SJSA1 (cell line): Measurements from ENCODE around the gene SMC1B. TPM values are rescaled to one million over a fixed set of nuclear protein-coding genes. Genes with fewer than 3 reads are reported as not detected.

ENCODE experiments used
- DNase-seq, 2 experiments: peaks; one replicate each; pipeline ENCODE4 v3.0.0-alpha.2; 2015 to 2020; ENCODE audit warnings: low spot score in 2 of 2, low read depth in 1 of 2
- H3K27ac ChIP-seq: fragments of 250-450 bp; sonication (Bioruptor Pico); 2 replicates; pipeline ENCODE4 v1.5.1; 2020; ENCODE audit warnings: mild to moderate bottlenecking, moderate library complexity
- H3K27me3 ChIP-seq: fragments of 250-450 bp; sonication (Bioruptor Pico); replicated peaks from 2 replicates; pipeline ENCODE4 v1.5.1; 2020; ENCODE audit warnings: mild to moderate bottlenecking, moderate library complexity
- H3K36me3 ChIP-seq: fragments of 250-450 bp; sonication (Bioruptor Pico); 2 replicates; pipeline ENCODE4 v1.5.1; 2020; ENCODE audit warnings: mild to moderate bottlenecking
- H3K4me1 ChIP-seq: fragments of 250-450 bp; sonication (Bioruptor Pico); replicated peaks from 2 replicates; pipeline ENCODE4 v1.6.1; 2021; ENCODE audit warnings: mild to moderate bottlenecking
- H3K4me3 ChIP-seq: fragments of 250-450 bp; sonication (Bioruptor Pico); 2 replicates; pipeline ENCODE4 v1.5.1; 2020; ENCODE audit warnings: mild to moderate bottlenecking
- H3K9me3 ChIP-seq: fragments of 250-450 bp; sonication (Bioruptor Pico); replicated peaks from 2 replicates; pipeline ENCODE4 v1.5.1; 2020; ENCODE audit warnings: mild to moderate bottlenecking
- total RNA-seq: library from RNA; depleted of rRNA; stranded (reverse); fragments of >200 nt; shearing (Covaris generic); gene quantifications from 2 replicates; pipeline ENCODE4 v1.2.3, GENCODE V29; 2014

SMC1B gene
- total RNA-seq, 1 experiment from 2014 or later, result not detected

- DNase-seq, result no peak
- no peak overlapping the region for H3K4me3 ChIP-seq
- H3K4me1 ChIP-seq, result peaks cover 25% of the 10 kb centered on the region
- no peaks in the 10 kb centered on the region for H3K27me3 ChIP-seq
- H3K9me3 ChIP-seq, result no peaks in the 10 kb centered on the region
- H3K36me3 ChIP-seq, result peaks cover 15% of the 10 kb centered on the region
- no peak overlapping the region for H3K27ac ChIP-seq
Observed at GRCh38 chr22:45312415-45312814, 101.0 kb downstream of the SMC1B start.

- DNase-seq, result no peak
- peak overlapping the region; percentile 82 for H3K4me3 ChIP-seq
- H3K9me3 ChIP-seq, result no peaks in the 10 kb centered on the region
- no peak overlapping the region for H3K27ac ChIP-seq
- no peaks in the 10 kb centered on the region for H3K27me3 ChIP-seq
- peaks cover 20% of the 10 kb centered on the region for H3K4me1 ChIP-seq
- H3K36me3 ChIP-seq, result peaks cover 15% of the 10 kb centered on the region
Observed at GRCh38 chr22:45310977-45311531, 102.3 kb downstream of the SMC1B start.

GRCh38 chr22:45310331-45310976 is 102.9 kb downstream of the SMC1B start:
- DNase-seq, result no peak
- peak overlapping the region; percentile 56; the same call in 1 of the 2 replicates for H3K27ac ChIP-seq
- H3K4me1 ChIP-seq, result peaks cover 26% of the 10 kb centered on the region
- H3K9me3 ChIP-seq, result no peaks in the 10 kb centered on the region
- peaks cover 15% of the 10 kb centered on the region for H3K36me3 ChIP-seq
- peak overlapping the region; percentile 82 for H3K4me3 ChIP-seq
- no peaks in the 10 kb centered on the region for H3K27me3 ChIP-seq

GRCh38 chr22:45309422-45310227 is 103.8 kb downstream of the SMC1B start, which contains the start of gene FAM118A:
Gene FAM118A, plus strand, starts transcription at chr22:45309934. Its CDS starts 12,446 bp downstream, at chr22:45322380.
- peak; percentile 94 to 95 for DNase-seq
- Histone ChIP-seq H3K27me3 (no peaks in the 10 kb centered on the region), H3K4me3 (peak within 1 kb of the TSS; percentile 82), H3K4me1 (peaks cover 34% of the 10 kb centered on the region), H3K36me3 (peaks cover 15% of the 10 kb centered on the region), H3K27ac (peak within 1 kb of the TSS; percentile 56), H3K9me3 (no peaks in the 10 kb centered on the region)

- Histone ChIP-seq H3K36me3 (peaks cover 15% of the 10 kb centered on the region), H3K27me3 (no peaks in the 10 kb centered on the region), H3K27ac (0 out of 2 replicates have a peak overlapping the region, but pooled peaks have one; percentile 21), H3K9me3 (no peaks in the 10 kb centered on the region), H3K4me3 (peak overlapping the region; percentile 82), H3K4me1 (peaks cover 39% of the 10 kb centered on the region)
- DNase-seq, result no peak
Observed at GRCh38 chr22:45308957-45309421, 104.4 kb downstream of the SMC1B start.

- Histone ChIP-seq H3K27ac (no peak overlapping the region), H3K27me3 (no peaks in the 10 kb centered on the region), H3K36me3 (peaks cover 15% of the 10 kb centered on the region), H3K4me3 (no peak overlapping the region), H3K4me1 (peaks cover 43% of the 10 kb centered on the region), H3K9me3 (no peaks in the 10 kb centered on the region)
- DNase-seq, result no peak
Observed at GRCh38 chr22:45308391-45308956, 104.9 kb downstream of the SMC1B start.

GRCh38 chr22:45306139-45306538 is 107.3 kb downstream of the SMC1B start:
- no peak overlapping the region for H3K4me3 ChIP-seq
- H3K27ac ChIP-seq, result peak overlapping the region; percentile 47; the same call in 1 of the 2 replicates
- H3K36me3 ChIP-seq, result 0 out of 2 replicates have a peak, but pooled peaks cover 2% of the 10 kb centered on the region
- H3K27me3 ChIP-seq, result no peaks in the 10 kb centered on the region
- no peak for DNase-seq
- H3K4me1 ChIP-seq, result peaks cover 61% of the 10 kb centered on the region
- H3K9me3 ChIP-seq, result no peaks in the 10 kb centered on the region

- Histone ChIP-seq H3K27me3 (no peaks in the 10 kb centered on the region), H3K4me1 (peaks cover 55% of the 10 kb centered on the region), H3K27ac (peak overlapping the region; percentile 47), H3K9me3 (no peaks in the 10 kb centered on the region), H3K4me3 (no peak overlapping the region), H3K36me3 (0 out of 2 replicates have a peak, but pooled peaks cover 2% of the 10 kb centered on the region)
- no peak for DNase-seq
Observed at GRCh38 chr22:45305456-45306075, 107.8 kb downstream of the SMC1B start.

- Histone ChIP-seq H3K9me3 (no peaks in the 10 kb centered on the region), H3K36me3 (0 out of 2 replicates have a peak, but pooled peaks cover 2% of the 10 kb centered on the region), H3K4me1 (peaks cover 54% of the 10 kb centered on the region), H3K4me3 (no peak overlapping the region), H3K27ac (peak overlapping the region; percentile 47), H3K27me3 (no peaks in the 10 kb centered on the region)
- DNase-seq, result peak; percentile 61 to 66
Observed at GRCh38 chr22:45304971-45305370, 108.4 kb downstream of the SMC1B start.

- DNase-seq, result no peak
- peaks cover 44% of the 10 kb centered on the region for H3K4me1 ChIP-seq
- H3K9me3 ChIP-seq, result no peaks in the 10 kb centered on the region
- H3K36me3 ChIP-seq, result no peaks in the 10 kb centered on the region
- no peak overlapping the region for H3K4me3 ChIP-seq
- no peaks in the 10 kb centered on the region for H3K27me3 ChIP-seq
- H3K27ac ChIP-seq, result peak overlapping the region; percentile 6
Observed at GRCh38 chr22:45303181-45303580, 110.2 kb downstream of the SMC1B start.

GRCh38 chr22:45302751-45303150 is 110.6 kb downstream of the SMC1B start:
- peak overlapping the region; percentile 6 for H3K27ac ChIP-seq
- no peak for DNase-seq
- no peaks in the 10 kb centered on the region for H3K9me3 ChIP-seq
- H3K4me1 ChIP-seq, result peaks cover 44% of the 10 kb centered on the region
- H3K4me3 ChIP-seq, result no peak overlapping the region
- H3K27me3 ChIP-seq, result no peaks in the 10 kb centered on the region
- no peaks in the 10 kb centered on the region for H3K36me3 ChIP-seq

GRCh38 chr22:45298934-45299505 is 114.4 kb downstream of the SMC1B start:
- Histone ChIP-seq H3K27me3 (no peaks in the 10 kb centered on the region), H3K36me3 (no peaks in the 10 kb centered on the region), H3K4me1 (peaks cover 23% of the 10 kb centered on the region), H3K27ac (no peak overlapping the region), H3K9me3 (no peaks in the 10 kb centered on the region), H3K4me3 (no peak overlapping the region)
- no peak for DNase-seq
